ENCODE measurements around the gene FARP2.
"Not testable (repeated sequence)": the region's sequence is repeated elsewhere in the genome, so short reads cannot be mapped to it uniquely, and the experiment has no call there.

DNA sequence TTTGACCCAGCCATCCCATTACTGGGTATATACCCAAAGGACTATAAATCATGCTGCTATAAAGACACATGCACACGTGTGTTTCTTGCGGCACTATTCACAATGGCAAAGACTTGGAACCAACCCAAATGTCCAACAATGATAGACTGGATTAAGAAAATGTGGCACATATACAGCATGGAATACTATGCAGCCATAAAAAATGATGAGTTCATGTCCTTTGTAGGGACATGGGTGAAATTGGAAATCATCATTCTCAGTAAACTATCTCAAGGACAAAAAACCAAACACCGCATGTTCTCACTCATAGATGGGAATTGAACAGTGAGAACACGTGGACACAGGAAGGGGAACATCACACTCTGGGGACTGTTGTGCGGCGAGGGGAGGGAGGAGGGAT is 40.7 kb downstream of the FARP2 start:
- not testable (repeated sequence) for TF ChIP-seq POLR2AphosphoS5 (IDR thresholded peaks at IDR 0.05); POLR2A (IDR thresholded peaks at IDR 0.05); CTCF (IDR thresholded peaks at IDR 0.05 in 8 of 11, conservative IDR thresholded peaks at IDR 0.05 in 3 of 11)

All from spleen (tissue), 7 donors.